Measurements from ENCODE around the gene GOLPH3L.
"Not testable (repeated sequence)": the region's sequence is repeated elsewhere in the genome, so short reads cannot be mapped to it uniquely, and the experiment has no call there.

- TF ChIP-seq CTCF (IDR thresholded peaks at IDR 0.05); EZH2 (IDR thresholded peaks at IDR 0.05; ENCODE audit: borderline replicate concordance, insufficient read depth, low read depth, low read length, poor library complexity, severe bottlenecking): not testable (repeated sequence)
Measured at GRCh38 chr1:150657064-150657463, 39.9 kb downstream of the GOLPH3L start.
